HG03095 (cell line): ENCODE measurements around the gene TRANK1.

Experiments
- ATAC-seq: cut with Tn5 transposase; IDR thresholded peaks from one replicate; pipeline ENCODE4 v1.9.1; 2021; ENCODE audit warnings: moderate library complexity; ENCODE audit not compliant: unreplicated experiment

TRANK1 gene

GRCh38 chr3:36859494-36859893 is 85.4 kb downstream of the TRANK1 start:
- no peak for ATAC-seq

- no peak for ATAC-seq
Observed at GRCh38 chr3:36852071-36852470, 92.8 kb downstream of the TRANK1 start.

GRCh38 chr3:36850743-36851142 is 94.1 kb downstream of the TRANK1 start:
- ATAC-seq, result no peak

GRCh38 chr3:36846406-36846805 is 98.4 kb downstream of the TRANK1 start:
- no peak for ATAC-seq

GRCh38 chr3:36843065-36844051 is 101.5 kb downstream of the TRANK1 start:
- peak; percentile 62 for ATAC-seq

- ATAC-seq, result no peak
Observed at GRCh38 chr3:36842275-36842674, 102.6 kb downstream of the TRANK1 start.

- no peak for ATAC-seq
Observed at GRCh38 chr3:36840453-36840921, 104.4 kb downstream of the TRANK1 start.

GRCh38 chr3:36837089-36837488 is 107.8 kb downstream of the TRANK1 start:
- ATAC-seq, result no peak

GRCh38 chr3:36833160-36833814 is 111.6 kb downstream of the TRANK1 start:
- no peak for ATAC-seq

- no peak for ATAC-seq
Observed at GRCh38 chr3:36832406-36832805, 112.4 kb downstream of the TRANK1 start.

- ATAC-seq, result no peak
Observed at GRCh38 chr3:36827133-36827532, 117.7 kb downstream of the TRANK1 start.

- no peak for ATAC-seq
Observed at GRCh38 chr3:36826240-36826639, 118.6 kb downstream of the TRANK1 start.

- no peak for ATAC-seq
Observed at GRCh38 chr3:36824443-36824842, 120.4 kb downstream of the TRANK1 start.

GRCh38 chr3:36823806-36824205 is 121.0 kb downstream of the TRANK1 start:
- no peak for ATAC-seq

- ATAC-seq, result no peak
Observed at GRCh38 chr3:36820083-36820482, 124.8 kb downstream of the TRANK1 start.

- ATAC-seq, result no peak
Observed at GRCh38 chr3:36817806-36818533, 126.9 kb downstream of the TRANK1 start.

GRCh38 chr3:36815375-36815774 is 129.5 kb downstream of the TRANK1 start:
- no peak for ATAC-seq

GRCh38 chr3:36814776-36815175 is 130.1 kb downstream of the TRANK1 start:
- no peak for ATAC-seq

- ATAC-seq, result no peak
Observed at GRCh38 chr3:36814066-36814717, 130.7 kb downstream of the TRANK1 start.

- no peak for ATAC-seq
Observed at GRCh38 chr3:36813305-36813704, 131.5 kb downstream of the TRANK1 start.

- ATAC-seq, result no peak
Observed at GRCh38 chr3:36812240-36812639, 132.6 kb downstream of the TRANK1 start.
